ENCODE data around the gene CDS2.

DNA sequence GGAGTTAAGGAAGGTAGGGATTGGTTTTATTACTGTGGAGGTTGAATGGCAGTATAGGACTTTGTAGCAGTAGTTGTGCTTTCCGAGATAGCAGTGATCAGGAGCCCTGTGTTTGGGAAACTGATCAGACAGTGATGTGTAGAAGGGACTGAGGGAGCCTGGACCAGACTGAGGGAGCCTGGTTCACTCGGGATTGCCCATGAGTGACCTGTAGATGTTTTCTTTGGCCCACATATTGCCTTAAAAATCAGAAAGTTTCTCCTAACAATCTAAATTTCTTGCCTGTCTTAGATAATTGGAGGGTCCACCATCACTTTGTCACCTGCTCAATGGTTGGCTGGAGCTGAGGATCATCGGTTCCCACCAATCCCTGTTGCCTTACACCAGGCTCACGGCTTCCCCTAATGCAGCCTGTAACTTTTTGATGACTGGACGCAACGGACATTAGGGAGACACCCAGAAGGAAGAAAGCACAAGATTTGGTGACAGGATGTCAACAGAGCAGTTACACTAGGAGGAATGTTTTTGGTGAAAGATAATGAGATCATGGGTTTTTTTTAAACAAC lies 1.1 kb downstream of the CDS2 start:
- TF ChIP-seq, protein P1, sequence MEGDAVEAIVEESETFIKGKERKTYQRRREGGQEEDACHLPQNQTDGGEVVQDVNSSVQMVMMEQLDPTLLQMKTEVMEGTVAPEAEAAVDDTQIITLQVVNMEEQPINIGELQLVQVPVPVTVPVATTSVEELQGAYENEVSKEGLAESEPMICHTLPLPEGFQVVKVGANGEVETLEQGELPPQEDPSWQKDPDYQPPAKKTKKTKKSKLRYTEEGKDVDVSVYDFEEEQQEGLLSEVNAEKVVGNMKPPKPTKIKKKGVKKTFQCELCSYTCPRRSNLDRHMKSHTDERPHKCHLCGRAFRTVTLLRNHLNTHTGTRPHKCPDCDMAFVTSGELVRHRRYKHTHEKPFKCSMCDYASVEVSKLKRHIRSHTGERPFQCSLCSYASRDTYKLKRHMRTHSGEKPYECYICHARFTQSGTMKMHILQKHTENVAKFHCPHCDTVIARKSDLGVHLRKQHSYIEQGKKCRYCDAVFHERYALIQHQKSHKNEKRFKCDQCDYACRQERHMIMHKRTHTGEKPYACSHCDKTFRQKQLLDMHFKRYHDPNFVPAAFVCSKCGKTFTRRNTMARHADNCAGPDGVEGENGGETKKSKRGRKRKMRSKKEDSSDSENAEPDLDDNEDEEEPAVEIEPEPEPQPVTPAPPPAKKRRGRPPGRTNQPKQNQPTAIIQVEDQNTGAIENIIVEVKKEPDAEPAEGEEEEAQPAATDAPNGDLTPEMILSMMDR (IDR thresholded peaks at IDR 0.05), result no peak
- TF ChIP-seq EP300 (IDR thresholded peaks at IDR 0.05) (no peak), POLR2A (IDR thresholded peaks at IDR 0.05) (no peak)

Data from sigmoid colon (tissue), 4 donors.